ENCODE data around the gene NLN. TPM values are rescaled to one million over a fixed set of nuclear protein-coding genes. Genes with fewer than 3 reads are reported as not detected.

The NLN gene
- total RNA-seq, 1 donor from 2014 or later: 6.6 TPM

DNA sequence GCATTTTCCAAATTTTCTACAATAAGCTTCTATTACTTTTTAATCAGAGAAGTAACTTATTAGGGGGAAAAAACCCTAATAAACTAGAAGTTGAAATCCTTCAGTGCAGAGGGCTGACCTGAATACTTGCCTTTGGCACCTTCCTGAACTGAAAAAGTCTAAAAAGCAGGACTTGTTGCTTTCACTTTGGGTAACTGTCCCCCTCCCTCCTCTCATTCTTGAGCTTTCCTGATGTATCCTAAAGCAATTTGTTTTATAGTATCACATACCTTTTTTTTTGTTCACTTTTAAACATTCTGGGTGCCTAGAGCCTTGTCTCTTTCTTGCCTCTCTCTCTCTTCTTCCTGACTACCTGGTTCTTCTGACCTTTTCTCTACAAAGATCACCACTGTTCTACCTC lies 140.4 kb downstream of the NLN start:
- no peak for TF ChIP-seq POLR2AphosphoS5 (IDR thresholded peaks at IDR 0.05; ENCODE audit: insufficient read depth in 1 of 2, low read depth in 1 of 2)
- TF ChIP-seq, protein P1, sequence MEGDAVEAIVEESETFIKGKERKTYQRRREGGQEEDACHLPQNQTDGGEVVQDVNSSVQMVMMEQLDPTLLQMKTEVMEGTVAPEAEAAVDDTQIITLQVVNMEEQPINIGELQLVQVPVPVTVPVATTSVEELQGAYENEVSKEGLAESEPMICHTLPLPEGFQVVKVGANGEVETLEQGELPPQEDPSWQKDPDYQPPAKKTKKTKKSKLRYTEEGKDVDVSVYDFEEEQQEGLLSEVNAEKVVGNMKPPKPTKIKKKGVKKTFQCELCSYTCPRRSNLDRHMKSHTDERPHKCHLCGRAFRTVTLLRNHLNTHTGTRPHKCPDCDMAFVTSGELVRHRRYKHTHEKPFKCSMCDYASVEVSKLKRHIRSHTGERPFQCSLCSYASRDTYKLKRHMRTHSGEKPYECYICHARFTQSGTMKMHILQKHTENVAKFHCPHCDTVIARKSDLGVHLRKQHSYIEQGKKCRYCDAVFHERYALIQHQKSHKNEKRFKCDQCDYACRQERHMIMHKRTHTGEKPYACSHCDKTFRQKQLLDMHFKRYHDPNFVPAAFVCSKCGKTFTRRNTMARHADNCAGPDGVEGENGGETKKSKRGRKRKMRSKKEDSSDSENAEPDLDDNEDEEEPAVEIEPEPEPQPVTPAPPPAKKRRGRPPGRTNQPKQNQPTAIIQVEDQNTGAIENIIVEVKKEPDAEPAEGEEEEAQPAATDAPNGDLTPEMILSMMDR (IDR thresholded peaks at IDR 0.05): no peak
- TF ChIP-seq POLR2A (IDR thresholded peaks at IDR 0.05): no peak
- Histone ChIP-seq H3K4me3 (no peak overlapping the region), H3K27me3 (no peaks in the 10 kb centered on the region), H3K4me1 (no peaks in the 10 kb centered on the region), H3K9me3 (no peaks in the 10 kb centered on the region), H3K36me3 (no peaks in the 10 kb centered on the region), H3K27ac (no peak overlapping the region)
- intact Hi-C loops (cut with DNase I): no loop called here
- no peak for DNase-seq (ENCODE audit: extremely low spot score in 2 of 2)

DNA sequence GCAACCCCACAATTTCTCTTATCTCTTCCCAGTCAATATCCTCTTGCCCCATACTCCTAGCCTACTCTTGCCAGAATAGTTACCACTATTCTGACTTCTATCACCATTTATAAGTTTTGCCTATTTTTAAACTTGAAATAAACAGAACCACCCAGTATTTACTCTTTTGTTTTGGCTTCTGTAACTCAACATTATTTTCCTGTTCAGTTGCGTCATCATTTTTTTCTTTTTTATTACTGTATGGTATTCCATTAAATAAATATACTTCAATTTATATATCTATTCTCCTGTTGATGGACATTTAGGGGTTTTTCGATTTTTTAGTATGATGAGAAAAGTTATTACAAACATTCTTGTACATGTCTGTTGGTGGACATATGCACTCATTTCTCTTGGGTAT lies 141.7 kb downstream of the NLN start:
- TF ChIP-seq POLR2A (IDR thresholded peaks at IDR 0.05): no peak
- TF ChIP-seq POLR2AphosphoS5 (IDR thresholded peaks at IDR 0.05; ENCODE audit: insufficient read depth in 1 of 2, low read depth in 1 of 2): no peak
- TF ChIP-seq, protein P1 (IDR thresholded peaks at IDR 0.05): no peak
- intact Hi-C loops (cut with DNase I): no loop called here
- no peaks in the 10 kb centered on the region for H3K4me1 ChIP-seq
- no peak for DNase-seq (ENCODE audit: extremely low spot score in 2 of 2)
- no peak overlapping the region for H3K27ac ChIP-seq
- no peaks in the 10 kb centered on the region for H3K36me3 ChIP-seq
- no peaks in the 10 kb centered on the region for H3K27me3 ChIP-seq
- no peak overlapping the region for H3K4me3 ChIP-seq
- H3K9me3 ChIP-seq: no peaks in the 10 kb centered on the region

DNA sequence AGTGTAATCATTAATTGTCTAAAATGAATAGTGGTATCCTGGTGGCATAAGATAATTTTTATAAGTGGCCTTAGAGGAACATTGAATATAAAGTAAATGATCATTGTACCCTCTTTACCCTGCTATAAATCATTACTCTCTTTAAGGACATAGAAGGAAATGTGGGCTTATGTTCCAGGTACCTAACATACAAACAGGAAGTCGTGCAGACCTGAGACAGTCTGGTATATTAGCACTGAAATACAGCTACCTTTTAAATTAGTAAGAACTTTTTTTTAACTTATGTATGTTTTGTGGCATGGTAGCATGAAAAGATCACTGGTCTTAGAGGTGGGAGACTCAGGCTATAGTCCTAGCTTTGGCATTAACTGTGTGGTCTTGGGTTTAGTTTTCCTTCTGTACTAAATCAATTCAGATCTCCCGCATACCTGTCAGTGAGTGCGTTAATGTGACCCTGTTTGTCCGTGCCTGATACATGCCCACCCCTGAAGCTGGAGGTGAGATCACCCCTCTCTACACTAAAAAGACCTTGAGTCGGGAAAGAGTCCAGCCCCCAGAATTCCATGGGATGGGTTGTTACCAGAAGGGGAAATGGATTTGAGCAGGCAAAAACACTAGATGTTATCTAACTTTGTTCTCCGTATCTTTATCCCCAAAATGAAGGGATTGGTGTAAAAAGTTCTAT lies 145.0 kb downstream of the NLN start:
- intact Hi-C loops (cut with DNase I): no loop called here
- no peaks in the 10 kb centered on the region for H3K36me3 ChIP-seq
- H3K4me1 ChIP-seq: no peaks in the 10 kb centered on the region
- no peak overlapping the region for H3K27ac ChIP-seq
- TF ChIP-seq POLR2AphosphoS5 (IDR thresholded peaks at IDR 0.05; ENCODE audit: insufficient read depth in 1 of 2, low read depth in 1 of 2) (no peak), POLR2A (IDR thresholded peaks at IDR 0.05) (no peak)
- TF ChIP-seq, protein P1 (IDR thresholded peaks at IDR 0.05): no peak
- no peak for DNase-seq (ENCODE audit: extremely low spot score in 2 of 2)
- H3K9me3 ChIP-seq: no peaks in the 10 kb centered on the region
- H3K27me3 ChIP-seq: no peaks in the 10 kb centered on the region
- H3K4me3 ChIP-seq: no peak overlapping the region

DNA sequence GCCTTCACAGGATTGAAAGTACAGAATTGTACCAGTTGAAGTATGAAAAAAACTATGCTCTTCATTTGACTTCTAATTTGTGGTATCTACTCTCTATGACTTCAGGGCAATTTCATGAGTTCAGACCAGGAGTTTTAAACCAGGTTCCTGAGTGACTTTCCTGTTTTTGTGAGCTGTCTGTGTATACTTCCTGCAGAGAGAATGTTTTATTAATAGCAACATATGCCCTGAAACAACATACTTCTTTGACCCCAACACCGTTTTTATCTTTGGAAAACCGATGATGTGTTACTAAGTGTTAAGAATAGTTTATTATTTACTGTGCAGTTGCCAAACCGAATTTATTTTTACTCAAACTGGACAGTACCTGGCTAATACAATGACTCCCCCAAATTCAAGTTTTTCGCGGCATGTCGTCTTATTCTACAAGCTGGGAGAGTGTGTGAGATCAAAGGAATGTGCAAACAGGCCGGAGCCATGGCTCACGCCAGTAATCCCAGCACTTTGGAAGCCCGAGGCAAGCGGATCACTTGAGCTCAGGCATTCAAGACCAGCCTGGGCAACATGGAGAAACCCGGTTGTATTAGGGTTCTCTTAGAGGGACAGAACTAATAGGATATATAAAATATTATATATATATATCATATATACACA lies 145.7 kb downstream of the NLN start:
- Histone ChIP-seq H3K4me1 (no peaks in the 10 kb centered on the region), H3K36me3 (no peaks in the 10 kb centered on the region), H3K27ac (no peak overlapping the region), H3K27me3 (no peaks in the 10 kb centered on the region), H3K9me3 (no peaks in the 10 kb centered on the region), H3K4me3 (no peak overlapping the region)
- DNase-seq (ENCODE audit: extremely low spot score in 2 of 2): no peak
- intact Hi-C loops (cut with DNase I): no loop called here
- TF ChIP-seq, protein P1 (IDR thresholded peaks at IDR 0.05): no peak
- TF ChIP-seq POLR2A (IDR thresholded peaks at IDR 0.05) (no peak), POLR2AphosphoS5 (IDR thresholded peaks at IDR 0.05; ENCODE audit: insufficient read depth in 1 of 2, low read depth in 1 of 2) (no peak)

DNA sequence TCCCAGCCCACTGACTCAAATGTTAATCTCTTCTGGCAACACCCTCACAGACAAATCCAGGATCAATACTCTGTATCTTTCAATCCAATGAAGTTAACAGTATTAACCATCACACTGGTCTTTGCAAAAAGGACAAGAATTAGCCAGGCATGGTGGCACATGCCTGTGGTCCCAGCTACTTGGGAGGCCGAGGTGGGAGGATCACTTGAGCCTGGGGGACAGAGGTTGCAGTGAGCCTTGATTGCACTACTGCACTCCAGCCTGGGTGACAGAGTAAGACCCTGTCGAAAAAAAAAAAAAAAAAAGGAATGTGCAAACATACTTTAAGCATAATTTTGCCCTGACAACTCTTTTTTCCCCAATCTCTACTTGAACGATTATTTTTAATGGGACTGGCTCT lies 146.5 kb downstream of the NLN start:
- no peaks in the 10 kb centered on the region for H3K27me3 ChIP-seq
- no peak overlapping the region for H3K4me3 ChIP-seq
- H3K4me1 ChIP-seq: no peaks in the 10 kb centered on the region
- intact Hi-C loops (cut with DNase I): no loop called here
- DNase-seq (ENCODE audit: extremely low spot score in 2 of 2): no peak
- H3K9me3 ChIP-seq: no peaks in the 10 kb centered on the region
- H3K27ac ChIP-seq: no peak overlapping the region
- no peaks in the 10 kb centered on the region for H3K36me3 ChIP-seq
- no peak for TF ChIP-seq POLR2AphosphoS5 (IDR thresholded peaks at IDR 0.05; ENCODE audit: insufficient read depth in 1 of 2, low read depth in 1 of 2)
